ENCODE data around the gene MARK1. TPM values are rescaled to one million over a fixed set of nuclear protein-coding genes. Genes with fewer than 3 reads are reported as not detected.

Gene MARK1
- total RNA-seq, 1 experiment from 2014 or later = 17.8 TPM

DNA sequence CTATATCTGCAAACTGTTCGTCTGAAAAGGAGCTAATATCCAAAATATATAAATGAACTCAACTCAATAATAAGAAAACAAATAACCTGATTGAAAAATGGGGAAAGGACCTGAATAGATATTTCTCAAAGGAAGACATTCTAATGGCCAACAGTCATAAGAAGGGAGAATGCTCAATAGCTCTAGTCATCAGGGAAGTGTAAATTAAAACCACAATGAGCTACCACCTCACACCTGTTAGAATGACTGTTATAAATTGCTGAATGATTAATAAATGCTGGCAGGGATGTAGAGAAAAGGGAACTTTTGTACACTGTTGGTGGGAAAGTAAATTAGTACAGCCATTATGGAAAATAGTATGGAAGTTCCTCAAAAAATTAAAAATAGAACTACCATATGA lies 141.1 kb downstream of the MARK1 start:
- no peaks in the 10 kb centered on the region for H3K79me2 ChIP-seq (ENCODE audit: insufficient read depth, low read length)
- no peak overlapping the region for H4K5ac ChIP-seq (ENCODE audit: insufficient read length, low read depth, low read length)
- Mint-ChIP-seq H3K4me3 (no peak overlapping the region), H3K36me3 (ENCODE audit: insufficient read depth in 1 of 3, low read depth in 3 of 3) (peaks cover 0 to 6% (median 5%) of the 10 kb centered on the region in 3 experiments; a peak in 3 of 7 replicates), H3K27ac (no peak overlapping the region), H3K27me3 (ENCODE audit: low read depth) (peaks cover 2% of the 10 kb centered on the region; the same call in 1 of the 2 replicates), H3K9me3 (peaks cover 0 to 11% of the 10 kb centered on the region in 2 experiments), H3K4me1 (peaks cover 6% of the 10 kb centered on the region in 2 experiments)
- H4K20me1 ChIP-seq (ENCODE audit: control insufficient read depth, insufficient read depth, insufficient read length) = no peaks in the 10 kb centered on the region
- H3K4me1 ChIP-seq (ENCODE audit: insufficient read depth, low read length) = no peaks in the 10 kb centered on the region
- no peaks in the 10 kb centered on the region for H3K9me3 ChIP-seq (ENCODE audit: control insufficient read depth, low read depth, low read length)
- TF ChIP-seq, protein P1, sequence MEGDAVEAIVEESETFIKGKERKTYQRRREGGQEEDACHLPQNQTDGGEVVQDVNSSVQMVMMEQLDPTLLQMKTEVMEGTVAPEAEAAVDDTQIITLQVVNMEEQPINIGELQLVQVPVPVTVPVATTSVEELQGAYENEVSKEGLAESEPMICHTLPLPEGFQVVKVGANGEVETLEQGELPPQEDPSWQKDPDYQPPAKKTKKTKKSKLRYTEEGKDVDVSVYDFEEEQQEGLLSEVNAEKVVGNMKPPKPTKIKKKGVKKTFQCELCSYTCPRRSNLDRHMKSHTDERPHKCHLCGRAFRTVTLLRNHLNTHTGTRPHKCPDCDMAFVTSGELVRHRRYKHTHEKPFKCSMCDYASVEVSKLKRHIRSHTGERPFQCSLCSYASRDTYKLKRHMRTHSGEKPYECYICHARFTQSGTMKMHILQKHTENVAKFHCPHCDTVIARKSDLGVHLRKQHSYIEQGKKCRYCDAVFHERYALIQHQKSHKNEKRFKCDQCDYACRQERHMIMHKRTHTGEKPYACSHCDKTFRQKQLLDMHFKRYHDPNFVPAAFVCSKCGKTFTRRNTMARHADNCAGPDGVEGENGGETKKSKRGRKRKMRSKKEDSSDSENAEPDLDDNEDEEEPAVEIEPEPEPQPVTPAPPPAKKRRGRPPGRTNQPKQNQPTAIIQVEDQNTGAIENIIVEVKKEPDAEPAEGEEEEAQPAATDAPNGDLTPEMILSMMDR (conservative IDR thresholded peaks at IDR 0.05) = no peak
- no peak overlapping the region for H2BK20ac ChIP-seq (ENCODE audit: low read depth, low read length, poor library complexity, severe bottlenecking)
- no peak overlapping the region for H2AK5ac ChIP-seq (ENCODE audit: insufficient read length, low read length)
- DNase-seq = no peak
- no peak overlapping the region for H3K23ac ChIP-seq (ENCODE audit: insufficient read length, low read depth, low read length)
- H3K18ac ChIP-seq (ENCODE audit: insufficient read length, low read depth, low read length) = no peak overlapping the region
- H4K91ac ChIP-seq (ENCODE audit: insufficient read length, low read depth, low read length) = no peak overlapping the region
- H3K9ac ChIP-seq (ENCODE audit: extremely low read depth, insufficient read length, low read length) = no peak overlapping the region
- H3K4me2 ChIP-seq (ENCODE audit: insufficient read depth, insufficient read length, low read length) = no peak overlapping the region
- H3K27me3 ChIP-seq (ENCODE audit: insufficient read depth, low read length) = no peaks in the 10 kb centered on the region
- no peaks in the 10 kb centered on the region for H3K23me2 ChIP-seq (ENCODE audit: insufficient read length, low read depth, low read length, poor library complexity, severe bottlenecking)
- no peaks in the 10 kb centered on the region for H3K79me1 ChIP-seq (ENCODE audit: insufficient read depth, low read depth, low read length, poor library complexity, severe bottlenecking)
- no CpG with 5 or more reads among the region's 1 CpG for WGBS (ENCODE audit: extremely low coverage, insufficient read length, low lambda C conversion rate)
- H3K27ac ChIP-seq (ENCODE audit: insufficient read length, low read depth, low read length) = no peak overlapping the region
- H2BK15ac ChIP-seq (ENCODE audit: low read depth, low read length) = no peak overlapping the region
- no peak overlapping the region for H3T11ph ChIP-seq (ENCODE audit: low read length)
- no peak overlapping the region for H2BK12ac ChIP-seq (ENCODE audit: insufficient read length, low read depth, low read length)
- no peak overlapping the region for H3K14ac ChIP-seq (ENCODE audit: insufficient read depth, low read length)
- H3K56ac ChIP-seq (ENCODE audit: insufficient read length, low read depth, low read length) = no peak overlapping the region
- no peak overlapping the region for H2AFZ ChIP-seq (ENCODE audit: low read length)
- no peak overlapping the region for H2BK5ac ChIP-seq (ENCODE audit: insufficient read length, low read length)
- H3K4ac ChIP-seq (ENCODE audit: low read depth, low read length) = no peak overlapping the region
- H2BK120ac ChIP-seq (ENCODE audit: low read depth, low read length, poor library complexity, severe bottlenecking) = no peak overlapping the region
- no peak overlapping the region for H4K8ac ChIP-seq (replicated peaks; ENCODE audit: insufficient read length, low read depth, low read length)
